GM12892 (cell line): ENCODE measurements around the gene OTOG.

Source experiments
- DNase-seq: peaks from one replicate; pipeline ENCODE4 v3.0.0; 2011; ENCODE audit not compliant: insufficient read length
- FAIRE-seq: peaks from 2 replicates; lab custom pipeline; 2011; peaks lifted over from hg19 to GRCh38; lab: Jason Lieb, UNC
- POLR2A ChIP-seq: IDR thresholded peaks from 2 replicates; pipeline ENCODE4 v1.6.1; 2011; ENCODE audit warnings: low read depth, low read length, control low read depth
- POLR2AphosphoS5 ChIP-seq: IDR thresholded peaks from 2 replicates; pipeline ENCODE4 v1.6.1; 2011; ENCODE audit warnings: low read depth, low read length, control low read depth
- TAF1 ChIP-seq: IDR thresholded peaks from 2 replicates; pipeline ENCODE4 v1.6.1; 2011; ENCODE audit warnings: low read depth, mild to moderate bottlenecking, control low read depth, low read length, borderline replicate concordance

Gene OTOG

DNA sequence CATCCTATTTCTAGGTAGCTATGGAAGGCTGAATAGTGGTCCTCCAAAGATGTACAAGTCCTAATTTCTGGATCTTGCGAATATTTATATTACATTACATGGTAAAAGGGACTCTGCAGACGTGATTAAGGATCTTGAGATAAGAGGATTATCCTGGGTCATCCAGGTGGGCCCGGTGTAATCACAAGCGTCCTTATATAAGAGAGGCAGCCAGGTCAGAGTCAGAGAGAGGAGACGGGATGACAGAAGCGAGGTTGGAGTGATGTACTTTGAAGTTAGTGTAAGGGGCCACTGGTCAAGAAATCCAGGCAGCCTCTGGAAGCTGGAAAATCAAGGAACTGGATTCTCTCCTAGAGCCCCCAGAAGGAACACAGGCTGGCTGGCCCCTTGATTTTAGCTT is 102.2 kb downstream of the OTOG start:
- DNase-seq (no peak), FAIRE-seq (no peak)
- TF ChIP-seq TAF1 (no peak), POLR2AphosphoS5 (no peak), POLR2A (no peak)

GRCh38 chr11:17649696-17650095 is 102.6 kb downstream of the OTOG start:
- FAIRE-seq (no peak), DNase-seq (no peak)
- TF ChIP-seq POLR2A, result no peak
- no peak for TF ChIP-seq POLR2AphosphoS5
- TF ChIP-seq TAF1, result no peak

- FAIRE-seq (no peak), DNase-seq (no peak)
- TF ChIP-seq POLR2AphosphoS5 (no peak), POLR2A (no peak), TAF1 (no peak)
Measured at GRCh38 chr11:17650127-17650911, 103.3 kb downstream of the OTOG start.

DNA sequence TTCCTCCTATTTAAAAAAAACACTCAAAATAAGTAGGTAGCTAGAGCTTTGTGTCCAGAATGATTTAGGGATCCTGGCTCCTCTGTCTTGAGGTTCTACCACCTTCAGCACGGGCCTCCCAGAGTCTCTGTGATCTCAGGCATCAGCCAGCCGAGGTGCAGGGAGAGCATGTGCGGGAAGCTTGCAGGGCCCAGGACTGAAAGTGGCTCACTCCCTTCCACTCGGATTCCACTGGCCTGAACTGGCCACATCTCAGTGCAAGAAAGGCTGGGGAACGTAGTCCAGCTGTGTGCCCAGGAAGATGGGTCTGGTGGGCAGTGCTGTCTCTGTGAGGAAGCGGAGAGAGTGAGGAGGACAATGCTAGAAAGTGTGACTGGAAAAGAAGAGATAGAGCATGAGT is 104.0 kb downstream of the OTOG start:
- no peak for TF ChIP-seq POLR2A
- no peak for TF ChIP-seq POLR2AphosphoS5
- no peak for TF ChIP-seq TAF1
- FAIRE-seq (no peak), DNase-seq (no peak)

DNA sequence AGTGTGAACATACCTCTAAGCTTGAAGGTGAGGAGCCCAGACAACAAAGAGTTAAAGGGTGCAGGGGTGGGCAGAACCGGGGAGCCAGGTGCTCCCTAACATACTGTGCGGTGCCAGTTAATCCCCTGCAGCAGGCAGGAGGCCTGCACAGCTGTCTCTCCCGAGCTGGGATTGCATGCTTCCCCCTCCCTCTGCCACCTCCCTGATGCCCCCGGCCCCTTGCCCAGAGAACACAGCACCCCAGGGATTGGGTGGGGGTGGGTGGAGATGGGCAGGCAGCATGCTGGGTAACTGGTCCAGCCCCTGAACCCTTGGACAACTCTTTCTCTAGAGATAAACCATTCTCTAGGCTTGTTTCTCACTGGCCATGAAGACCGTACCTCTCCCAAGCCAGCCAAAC is 104.6 kb downstream of the OTOG start:
- no peak for TF ChIP-seq POLR2A
- TF ChIP-seq POLR2AphosphoS5, result no peak
- TF ChIP-seq TAF1, result no peak
- FAIRE-seq (no peak), DNase-seq (no peak)

DNA sequence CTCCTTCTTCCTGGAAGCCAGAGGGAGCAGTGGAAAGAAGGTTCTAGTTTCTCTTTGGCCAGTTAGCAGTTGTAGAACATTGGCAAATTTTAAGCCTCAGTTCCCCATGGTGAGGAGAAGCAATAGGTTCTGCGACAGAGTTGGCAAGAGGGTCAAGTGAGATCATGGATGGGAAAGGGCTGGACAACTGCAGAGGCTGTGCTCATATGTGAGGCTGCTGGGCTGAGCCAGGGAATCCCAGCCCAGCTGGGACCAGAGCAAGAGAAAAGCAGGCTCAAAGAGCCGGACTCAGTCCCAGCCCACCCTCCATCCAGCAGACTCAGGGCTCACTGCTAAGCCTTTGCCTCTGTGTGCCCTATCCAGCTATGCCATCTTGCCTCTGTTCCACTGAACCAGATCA is 105.5 kb downstream of the OTOG start:
- FAIRE-seq, result no peak

GRCh38 chr11:17653611-17654010 is 106.6 kb downstream of the OTOG start:
- no peak for TF ChIP-seq POLR2A
- no peak for TF ChIP-seq POLR2AphosphoS5
- TF ChIP-seq TAF1, result no peak
- FAIRE-seq (no peak), DNase-seq (no peak)

More for the DNA sequence above, 105.5 kb downstream of the OTOG start:
- no peak for DNase-seq
- TF ChIP-seq POLR2A (no peak), TAF1 (no peak), POLR2AphosphoS5 (no peak)

DNA sequence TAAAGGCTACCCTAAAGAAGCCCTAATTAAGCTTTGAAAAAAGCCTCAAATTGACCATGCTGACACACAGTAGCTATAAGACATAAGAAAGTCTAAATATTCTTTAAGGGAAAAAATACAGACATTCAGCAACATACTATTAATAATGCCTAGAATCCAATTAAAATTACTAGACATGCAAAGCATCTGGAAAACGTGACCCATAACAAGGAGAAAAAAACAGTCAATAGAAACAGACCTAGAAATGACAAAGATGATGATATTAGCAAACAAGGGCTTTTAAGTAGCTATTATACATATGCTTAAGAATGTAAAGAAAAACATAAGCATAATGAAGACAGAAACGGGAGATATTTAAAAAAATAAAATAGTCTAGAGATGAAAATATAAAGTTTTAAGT is 108.6 kb downstream of the OTOG start:
- DNase-seq (no peak), FAIRE-seq (no peak)
- TF ChIP-seq POLR2AphosphoS5, result no peak
- TF ChIP-seq TAF1, result no peak
- TF ChIP-seq POLR2A, result no peak

DNA sequence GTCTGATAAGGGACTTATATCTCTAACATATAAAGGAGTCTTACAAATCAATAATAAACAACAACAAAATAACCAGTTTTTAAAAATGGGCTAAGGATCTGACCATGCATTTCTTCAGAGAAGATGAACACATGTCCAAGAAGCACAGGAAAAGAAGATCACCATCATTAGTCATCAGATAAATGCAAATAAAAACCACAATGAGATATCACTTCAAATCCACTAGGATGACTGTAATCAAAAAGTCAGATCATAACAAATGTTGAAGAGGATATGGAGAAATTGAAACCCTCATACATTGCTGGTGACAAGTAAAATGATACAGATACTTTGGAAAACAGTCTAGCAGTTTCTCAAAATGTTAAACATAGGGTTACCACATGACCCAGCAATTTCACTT is 111.2 kb downstream of the OTOG start:
- FAIRE-seq, result no peak

GRCh38 chr11:17668166-17668565 is 121.1 kb downstream of the OTOG start:
- no peak for DNase-seq
- FAIRE-seq, result no peak
- no peak for TF ChIP-seq POLR2A
- TF ChIP-seq POLR2AphosphoS5, result no peak
- TF ChIP-seq TAF1, result no peak

More for the DNA sequence above, 111.2 kb downstream of the OTOG start:
- TF ChIP-seq TAF1, result no peak
- no peak for TF ChIP-seq POLR2A
- DNase-seq, result no peak

- no peak for FAIRE-seq
- TF ChIP-seq TAF1 (no peak), POLR2AphosphoS5 (no peak), POLR2A (no peak)
- DNase-seq, result no peak
Measured at GRCh38 chr11:17672469-17672868, 125.4 kb downstream of the OTOG start.

GRCh38 chr11:17673951-17674350 is 126.9 kb downstream of the OTOG start:
- no peak for FAIRE-seq
- no peak for DNase-seq
- TF ChIP-seq TAF1 (no peak), POLR2A (no peak), POLR2AphosphoS5 (no peak)

DNA sequence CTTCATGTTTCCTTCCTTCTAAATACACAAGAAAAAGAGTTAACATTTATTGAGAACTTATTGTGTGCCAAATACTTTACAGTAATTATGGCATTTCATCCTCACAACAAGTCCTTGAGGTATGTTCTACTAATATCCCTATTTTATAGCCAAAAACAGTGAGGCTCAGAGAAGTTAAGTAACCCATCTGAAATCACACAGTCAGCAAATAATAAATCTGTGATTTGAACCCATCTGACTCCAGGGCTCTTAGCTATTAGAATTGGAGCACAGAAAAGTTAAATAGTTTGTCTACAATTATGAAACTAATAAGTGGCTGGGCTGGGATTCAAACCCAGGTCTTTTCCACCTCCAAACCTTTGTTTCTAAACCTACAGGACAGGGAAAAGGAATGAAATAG is 135.8 kb downstream of the OTOG start:
- FAIRE-seq (no peak), DNase-seq (no peak)

More for the DNA sequence above, 135.8 kb downstream of the OTOG start:
- TF ChIP-seq TAF1, result no peak
- no peak for TF ChIP-seq POLR2AphosphoS5
- TF ChIP-seq POLR2A, result no peak
